Astrocyte (in vitro differentiated cells and primary cell): ENCODE data around the gene RRP36.

ENCODE experiments used
- EZH2 ChIP-seq: IDR thresholded peaks from 2 replicates; pipeline ENCODE4 v1.6.1; 2012; ENCODE audit warnings: mild to moderate bottlenecking, low read length, inconsistent platforms; ENCODE audit not compliant: insufficient read depth
- TF ChIP-seq, protein P1 (sequence below): IDR thresholded peaks from 2 replicates; pipeline ENCODE4 v1.5.1; 2011; ENCODE audit warnings: low read depth, mild to moderate bottlenecking, inconsistent platforms, low read length, moderate library complexity; ENCODE audit not compliant: insufficient read depth

DNA sequence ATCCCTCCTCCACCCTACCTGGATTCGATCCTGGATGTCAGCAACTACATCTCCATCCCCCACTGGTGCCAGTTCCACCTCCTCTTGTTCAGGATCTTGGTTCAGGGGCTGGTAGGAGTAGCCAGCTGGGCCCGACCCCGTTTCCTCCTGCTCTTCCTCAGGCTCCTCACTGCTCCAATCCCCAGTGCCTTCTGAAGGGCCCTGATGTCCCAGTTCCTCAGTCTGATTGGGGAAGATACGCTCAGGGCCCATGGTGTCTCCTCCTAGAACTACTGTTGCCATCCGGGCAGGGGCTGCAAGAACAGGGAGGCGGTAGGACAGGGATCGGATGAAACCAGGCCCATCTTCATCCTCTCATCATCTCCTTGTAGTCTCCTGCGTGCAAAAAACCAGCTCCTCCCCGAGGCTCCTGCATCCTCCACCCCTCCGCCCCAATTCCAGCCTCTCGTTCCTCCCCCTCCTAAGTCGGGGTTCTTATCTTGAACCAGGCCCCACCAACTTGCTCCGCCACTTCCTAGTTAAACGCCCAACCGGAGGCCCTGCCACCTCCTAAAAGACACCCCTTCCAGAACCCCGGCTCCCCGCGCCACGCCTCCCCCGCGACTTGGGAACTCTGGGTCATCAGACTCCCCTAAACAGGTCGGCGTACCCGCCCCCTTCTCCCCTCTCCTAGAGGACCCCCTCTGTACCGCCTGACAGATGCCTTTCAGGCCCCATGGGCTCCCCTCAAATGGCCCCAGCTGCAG lies 8.2 kb upstream of the RRP36 start:
- no peak for TF ChIP-seq EZH2
- TF ChIP-seq, protein P1, sequence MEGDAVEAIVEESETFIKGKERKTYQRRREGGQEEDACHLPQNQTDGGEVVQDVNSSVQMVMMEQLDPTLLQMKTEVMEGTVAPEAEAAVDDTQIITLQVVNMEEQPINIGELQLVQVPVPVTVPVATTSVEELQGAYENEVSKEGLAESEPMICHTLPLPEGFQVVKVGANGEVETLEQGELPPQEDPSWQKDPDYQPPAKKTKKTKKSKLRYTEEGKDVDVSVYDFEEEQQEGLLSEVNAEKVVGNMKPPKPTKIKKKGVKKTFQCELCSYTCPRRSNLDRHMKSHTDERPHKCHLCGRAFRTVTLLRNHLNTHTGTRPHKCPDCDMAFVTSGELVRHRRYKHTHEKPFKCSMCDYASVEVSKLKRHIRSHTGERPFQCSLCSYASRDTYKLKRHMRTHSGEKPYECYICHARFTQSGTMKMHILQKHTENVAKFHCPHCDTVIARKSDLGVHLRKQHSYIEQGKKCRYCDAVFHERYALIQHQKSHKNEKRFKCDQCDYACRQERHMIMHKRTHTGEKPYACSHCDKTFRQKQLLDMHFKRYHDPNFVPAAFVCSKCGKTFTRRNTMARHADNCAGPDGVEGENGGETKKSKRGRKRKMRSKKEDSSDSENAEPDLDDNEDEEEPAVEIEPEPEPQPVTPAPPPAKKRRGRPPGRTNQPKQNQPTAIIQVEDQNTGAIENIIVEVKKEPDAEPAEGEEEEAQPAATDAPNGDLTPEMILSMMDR = no peak
